ENCODE results near the gene AMN.

GRCh38 chr14:102930138-102930752 lies 7.8 kb downstream of the AMN start:
- TF ChIP-seq, protein P1, sequence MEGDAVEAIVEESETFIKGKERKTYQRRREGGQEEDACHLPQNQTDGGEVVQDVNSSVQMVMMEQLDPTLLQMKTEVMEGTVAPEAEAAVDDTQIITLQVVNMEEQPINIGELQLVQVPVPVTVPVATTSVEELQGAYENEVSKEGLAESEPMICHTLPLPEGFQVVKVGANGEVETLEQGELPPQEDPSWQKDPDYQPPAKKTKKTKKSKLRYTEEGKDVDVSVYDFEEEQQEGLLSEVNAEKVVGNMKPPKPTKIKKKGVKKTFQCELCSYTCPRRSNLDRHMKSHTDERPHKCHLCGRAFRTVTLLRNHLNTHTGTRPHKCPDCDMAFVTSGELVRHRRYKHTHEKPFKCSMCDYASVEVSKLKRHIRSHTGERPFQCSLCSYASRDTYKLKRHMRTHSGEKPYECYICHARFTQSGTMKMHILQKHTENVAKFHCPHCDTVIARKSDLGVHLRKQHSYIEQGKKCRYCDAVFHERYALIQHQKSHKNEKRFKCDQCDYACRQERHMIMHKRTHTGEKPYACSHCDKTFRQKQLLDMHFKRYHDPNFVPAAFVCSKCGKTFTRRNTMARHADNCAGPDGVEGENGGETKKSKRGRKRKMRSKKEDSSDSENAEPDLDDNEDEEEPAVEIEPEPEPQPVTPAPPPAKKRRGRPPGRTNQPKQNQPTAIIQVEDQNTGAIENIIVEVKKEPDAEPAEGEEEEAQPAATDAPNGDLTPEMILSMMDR (conservative IDR thresholded peaks at IDR 0.05; ENCODE audit: low read depth, low read length) = no peak; the same call in 1 of the 2 replicates
- no peak for TF ChIP-seq EZH2 (IDR thresholded peaks at IDR 0.05; ENCODE audit: borderline replicate concordance, low read depth, low read length, poor library complexity, severe bottlenecking)

Data from A673 (cell line).